H1 (cell line): Measurements from ENCODE around the gene ZNF746. TPM values are rescaled to one million over a fixed set of nuclear protein-coding genes. Genes with fewer than 3 reads are reported as not detected.

Source experiments
- CTCF ChIA-PET: fragments of 300-600 bp; sonication (Branson Sonifier 250); formaldehyde crosslinking; loops from one replicate; lab custom pipeline; 2021; ENCODE audit not compliant: partially characterized antibody; lab: Charles Lee
- POLR2A ChIA-PET: fragments of 300-600 bp; sonication (Branson Sonifier 250); formaldehyde crosslinking; loops from one replicate; lab custom pipeline; 2021; ENCODE audit warnings: inconsistent platforms; ENCODE audit not compliant: partially characterized antibody; lab: Charles Lee
- DNase-seq, 2 experiments: peaks; one replicate each; pipeline versions ENCODE4 v3.0.0 to v3.0.0-alpha.2; 2010 to 2022; ENCODE audit warnings: low spot score in 2 of 2, low read depth in 1 of 2, mixed read lengths in 1 of 2
- FAIRE-seq: peaks from 2 replicates; lab custom pipeline; 2011; peaks lifted over from hg19 to GRCh38; lab: Jason Lieb, UNC
- H2AFZ ChIP-seq: 2 replicates; pipeline ENCODE4 v1.8.1; 2012; ENCODE audit warnings: low read length, inconsistent platforms
- H2AK5ac ChIP-seq: 2 replicates; pipeline ENCODE4 v1.6.1; 2013; ENCODE audit warnings: low read depth, low read length
- H2BK120ac ChIP-seq: replicated peaks from 2 replicates; pipeline ENCODE3; 2013; ENCODE audit warnings: low read depth, low read length, inconsistent platforms
- H2BK12ac ChIP-seq: 2 replicates; pipeline ENCODE4 v1.6.1; 2013; ENCODE audit warnings: low read depth, low read length
- H2BK15ac ChIP-seq: 2 replicates; pipeline ENCODE4 v1.6.1; 2013; ENCODE audit warnings: low read length
- H2BK20ac ChIP-seq: 2 replicates; pipeline ENCODE4 v1.6.1; 2013; ENCODE audit warnings: low read length
- H2BK5ac ChIP-seq: 2 replicates; pipeline ENCODE4 v1.6.1; 2013; ENCODE audit warnings: low read depth, low read length
- H3K14ac ChIP-seq: 2 replicates; pipeline ENCODE4 v1.6.1; 2013; ENCODE audit warnings: inconsistent platforms; ENCODE audit not compliant: insufficient read length
- H3K18ac ChIP-seq: 2 replicates; pipeline ENCODE4 v1.6.1; 2013; ENCODE audit warnings: low read length; ENCODE audit errors: extremely low read depth
- H3K23ac ChIP-seq: 2 replicates; pipeline ENCODE4 v1.6.1; 2013; ENCODE audit warnings: inconsistent platforms; ENCODE audit not compliant: insufficient read length
- H3K23me2 ChIP-seq: 2 replicates; pipeline ENCODE4 v1.6.1; 2013; ENCODE audit warnings: low read depth, low read length
- H3K27ac ChIP-seq: 2 replicates; pipeline ENCODE4 v1.6.1; 2011; ENCODE audit warnings: low read depth, low read length, inconsistent platforms
- H3K27me3 ChIP-seq, 4 experiments: replicated peaks in 1 of 4; 1 replicate in 1 of 4; 2 replicates in 3 of 4; pipeline versions ENCODE4 v1.6.1 to v1.8.1; 2011 to 2013; ENCODE audit warnings: low read length in 3 of 4, mild to moderate bottlenecking in 3 of 4, inconsistent platforms in 2 of 4, mixed read lengths in 2 of 4, moderate library complexity in 1 of 4; ENCODE audit not compliant: control insufficient read depth in 3 of 4, insufficient read depth in 3 of 4; ENCODE audit errors: extremely low read depth in 1 of 4
- H3K36me3 ChIP-seq, 4 experiments: 2 replicates each; pipeline versions ENCODE4 v1.6.1 to v1.8.1; 2011 to 2013; ENCODE audit warnings: mild to moderate bottlenecking in 4 of 4, low read length in 3 of 4, moderate library complexity in 2 of 4, control low read depth in 1 of 4, inconsistent platforms in 1 of 4; ENCODE audit not compliant: insufficient read depth in 4 of 4, control insufficient read depth in 2 of 4
- H3K4ac ChIP-seq: replicated peaks from 2 replicates; pipeline ENCODE3; 2013; ENCODE audit warnings: low read length, low read depth, mixed read lengths, inconsistent platforms; ENCODE audit not compliant: insufficient read length
- H3K4me1 ChIP-seq, 4 experiments: replicated peaks in 1 of 4; 1 replicate in 1 of 4; 2 replicates in 3 of 4; pipeline versions ENCODE4 v1.6.1 to v1.8.1; 2011 to 2013; ENCODE audit warnings: low read length in 3 of 4, inconsistent platforms in 2 of 4, mixed read lengths in 1 of 4; ENCODE audit not compliant: insufficient read depth in 4 of 4, control insufficient read depth in 3 of 4
- H3K4me2 ChIP-seq, 2 experiments: 2 replicates each; pipeline versions ENCODE4 v1.6.1 to v1.8.1; 2011 to 2013; ENCODE audit warnings: low read depth in 2 of 2, low read length in 2 of 2, control low read depth in 1 of 2, inconsistent platforms in 1 of 2, mild to moderate bottlenecking in 1 of 2; ENCODE audit not compliant: insufficient read depth in 1 of 2
- H3K4me3 ChIP-seq, 4 experiments: fragments of 200-600, 300-600 bp in 1 of 4; sonication (generic), shearing (Covaris generic), sonication (Bioruptor Twin) in 1 of 4; 2 replicates each; pipeline versions ENCODE4 v1.5.1 to v1.8.1; 2011 to 2016; ENCODE audit warnings: low read length in 4 of 4, low read depth in 3 of 4, control low read depth in 2 of 4, inconsistent platforms in 2 of 4, mild to moderate bottlenecking in 2 of 4, mixed read lengths in 1 of 4, moderate library complexity in 1 of 4; ENCODE audit not compliant: insufficient read depth in 2 of 4; ENCODE audit errors: extremely low read depth in 1 of 4
- H3K56ac ChIP-seq: replicated peaks from 2 replicates; pipeline ENCODE3; 2013; ENCODE audit warnings: low read depth, mild to moderate bottlenecking, mixed read lengths, low read length, inconsistent platforms; ENCODE audit not compliant: insufficient read length
- H3K79me1 ChIP-seq: 2 replicates; pipeline ENCODE4 v1.6.1; 2013; ENCODE audit warnings: low read depth, low read length, control low read depth
- H3K79me2 ChIP-seq, 2 experiments: 2 replicates each; pipeline versions ENCODE4 v1.6.1 to v1.8.1; 2012 to 2013; ENCODE audit warnings: low read length in 2 of 2, mild to moderate bottlenecking in 2 of 2, inconsistent platforms in 1 of 2; ENCODE audit not compliant: insufficient read depth in 2 of 2, control insufficient read depth in 1 of 2
- H3K9ac ChIP-seq, 4 experiments: replicated peaks in 1 of 4; 1 replicate in 1 of 4; 2 replicates in 3 of 4; pipeline versions ENCODE4 v1.6.1 to v1.8.1; 2011 to 2013; ENCODE audit warnings: low read depth in 3 of 4, low read length in 3 of 4, control low read depth in 2 of 4, mild to moderate bottlenecking in 2 of 4, moderate library complexity in 2 of 4, inconsistent platforms in 1 of 4; ENCODE audit errors: extremely low read depth in 1 of 4
- H3K9me3 ChIP-seq, 2 experiments: 2 replicates each; pipeline versions ENCODE4 v1.6.1 to v1.8.1; 2012 to 2013; ENCODE audit warnings: mild to moderate bottlenecking in 2 of 2, moderate library complexity in 2 of 2, control low read depth in 1 of 2, inconsistent platforms in 1 of 2, low read depth in 1 of 2, low read length in 1 of 2, mixed read lengths in 1 of 2; ENCODE audit not compliant: insufficient read depth in 2 of 2
- H4K20me1 ChIP-seq, 2 experiments: replicated peaks in 1 of 2; 2 replicates each; pipeline versions ENCODE3 to v1.8.1; 2011 to 2013; ENCODE audit warnings: inconsistent platforms in 2 of 2, low read length in 2 of 2, mild to moderate bottlenecking in 1 of 2; ENCODE audit not compliant: insufficient read depth in 2 of 2, control insufficient read depth in 1 of 2
- H4K5ac ChIP-seq: 2 replicates; pipeline ENCODE4 v1.6.1; 2013; ENCODE audit warnings: low read length, low read depth, mixed read lengths, inconsistent platforms; ENCODE audit not compliant: insufficient read length
- H4K8ac ChIP-seq: 2 replicates; pipeline ENCODE4 v1.8.0; 2013; ENCODE audit warnings: mild to moderate bottlenecking, moderate library complexity, low read length, inconsistent platforms; ENCODE audit not compliant: insufficient read depth; ENCODE audit errors: extremely low read depth
- H4K91ac ChIP-seq: replicated peaks from 2 replicates; pipeline ENCODE3; 2013; ENCODE audit warnings: low read length, mixed read lengths, inconsistent platforms; ENCODE audit not compliant: insufficient read length
- BRCA1 ChIP-seq: IDR thresholded peaks from 2 replicates; pipeline ENCODE4 v1.6.1; 2012; ENCODE audit warnings: low read depth, low read length, improper control_type of control experiment
- CREB1 ChIP-seq: IDR thresholded peaks from 2 replicates; pipeline ENCODE4 v1.6.1; 2012; ENCODE audit warnings: inconsistent platforms
- EGR1 ChIP-seq: IDR thresholded peaks from 2 replicates; pipeline ENCODE4 v1.6.1; 2011; ENCODE audit warnings: low read depth, low read length, borderline replicate concordance
- EP300 ChIP-seq, 2 experiments: IDR thresholded peaks; 1 replicate in 1 of 2; 2 replicates in 1 of 2; pipeline ENCODE4 v1.6.1; 2011 to 2012; ENCODE audit warnings: low read depth in 2 of 2, low read length in 2 of 2, mild to moderate bottlenecking in 2 of 2, borderline replicate concordance in 1 of 2, inconsistent platforms in 1 of 2, moderate library complexity in 1 of 2
- JUN ChIP-seq: IDR thresholded peaks from 2 replicates; pipeline ENCODE4 v1.6.1; 2011; ENCODE audit warnings: low read depth, mild to moderate bottlenecking, improper control_type of control experiment, low read length
- KDM4A ChIP-seq: IDR thresholded peaks from one replicate; pipeline ENCODE4 v1.7.1; 2012; ENCODE audit warnings: low read depth, mild to moderate bottlenecking, moderate library complexity, low read length, inconsistent platforms; ENCODE audit not compliant: severe bottlenecking
- NANOG ChIP-seq: IDR thresholded peaks from 2 replicates; pipeline ENCODE4 v1.6.1; 2011; ENCODE audit warnings: low read length, low read depth, mild to moderate bottlenecking, inconsistent platforms; ENCODE audit not compliant: insufficient read depth, poor library complexity, severe bottlenecking
- RBBP5 ChIP-seq: IDR thresholded peaks from 2 replicates; pipeline ENCODE4 v1.7.1; 2012; ENCODE audit warnings: low read depth, mild to moderate bottlenecking, inconsistent platforms, low read length, moderate library complexity, borderline replicate concordance
- SIX5 ChIP-seq: IDR thresholded peaks from 2 replicates; pipeline ENCODE4 v1.6.1; 2011; ENCODE audit warnings: mild to moderate bottlenecking, low read depth, low read length
- SP1 ChIP-seq: IDR thresholded peaks from 2 replicates; pipeline ENCODE4 v1.6.1; 2011; ENCODE audit warnings: low read depth, low read length
- SP2 ChIP-seq: IDR thresholded peaks from 2 replicates; pipeline ENCODE4 v1.6.1; 2012; ENCODE audit warnings: mild to moderate bottlenecking, low read length, inconsistent platforms
- TCF12 ChIP-seq: IDR thresholded peaks from 2 replicates; pipeline ENCODE4 v1.6.1; 2011; ENCODE audit warnings: low read depth, mild to moderate bottlenecking, low read length
- WGBS, 2 experiments: shearing (Covaris generic) in 1 of 2; methylation state at CpG; one replicate each; pipeline versions ENCODE4 v1.1.6 to v1.1.7; 2013 to 2015; ENCODE audit warnings: low lambda C conversion rate in 2 of 2, mixed read lengths in 2 of 2, inconsistent platforms in 1 of 2, low coverage in 1 of 2, missing lambda C conversion rate in 1 of 2; ENCODE audit not compliant: insufficient replicate concordance in 2 of 2, insufficient coverage in 1 of 2, insufficient read length in 1 of 2; ENCODE audit errors: extremely low coverage in 1 of 2, missing lambda C conversion rate in 1 of 2; 5-methylcytosine and 5-hydroxymethylcytosine counted together
- polyA plus RNA-seq, 7 experiments: library from polyadenylated mRNA; depleted of rRNA in 3 of 7; stranded (reverse) in 5 of 7; unstranded in 2 of 7; fragments of >200 nt in 5 of 7; fragments of 200-250 nt in 2 of 7; gene quantifications; 1 replicate in 5 of 7; 2 replicates in 1 of 7; 4 replicates in 1 of 7; pipeline versions ENCODE4 v1.2.1 to v1.2.3, GENCODE V29; 2011 to 2013; ENCODE audit warnings: missing spikeins in 2 of 7, mixed read lengths in 2 of 7
- total RNA-seq: library from RNA; stranded (reverse); fragmentation: NEBNext Ultra II Directional; extraction: Animal tissue kit (Norgen Biotek cat#: 25700); gene quantifications from 2 replicates; pipeline ENCODE4 v1.2.1, GENCODE V29; 2021

The ZNF746 gene
- total and polyA plus RNA-seq, 2 of the 8 experiments (the other 6 are each of a cell fraction or from before 2014, with no cell fraction given): 7.5 to 15.6 TPM

DNA sequence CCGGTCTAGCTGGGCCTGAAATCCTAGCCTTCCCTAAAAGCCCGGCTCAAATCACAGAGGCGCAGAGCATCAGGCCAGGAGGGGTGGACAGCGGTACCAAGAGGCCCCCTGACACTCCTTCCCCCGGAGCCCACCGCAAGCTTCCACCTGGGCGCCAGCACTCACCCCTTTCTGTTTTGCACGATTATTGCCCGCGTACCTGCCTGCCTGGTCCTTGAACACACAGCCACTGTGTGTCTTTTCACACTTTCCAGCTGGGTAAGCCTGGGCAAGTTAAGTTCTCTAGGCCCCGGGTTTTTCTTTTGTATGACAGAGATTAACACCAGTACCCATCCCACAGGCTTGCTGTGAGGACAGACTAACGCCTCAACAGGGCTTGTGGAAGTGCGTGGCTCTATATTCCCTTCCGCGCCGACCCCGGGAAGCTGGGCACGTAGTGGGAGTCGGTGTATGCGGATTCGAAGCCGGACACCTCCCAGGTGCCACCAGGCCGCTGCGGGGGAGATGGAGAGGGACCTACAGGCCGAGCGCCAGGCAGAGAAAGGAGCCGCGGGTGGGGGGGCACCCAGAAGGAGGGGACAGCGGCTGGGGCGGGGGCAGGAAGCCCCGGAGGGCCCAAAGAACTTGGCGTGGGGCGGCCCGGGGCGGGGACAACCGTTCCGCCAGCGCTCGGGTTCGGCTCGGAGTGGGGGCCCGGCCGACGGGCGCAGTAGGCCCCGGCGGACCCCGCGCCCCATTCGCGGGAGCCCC is 792 bp downstream of the ZNF746 start:
- Histone ChIP-seq H3K27ac (no peak overlapping the region), H3K23ac (no peak overlapping the region), H2BK15ac (no peak overlapping the region), H3K79me1 (no peaks in the 10 kb centered on the region; the same call in 1 of the 2 replicates), H3K18ac (no peak overlapping the region), H3K27me3 (peaks cover 0 to 3% (median under 1%) of the 10 kb centered on the region in 4 experiments; a peak in 2 of 7 replicates), H2BK20ac (no peak overlapping the region), H4K8ac (no peak overlapping the region), H3K79me2 (peaks cover 0 to 12% of the 10 kb centered on the region in 2 experiments; a peak in 2 of 4 replicates), H4K5ac (no peak overlapping the region), H4K20me1 (peaks cover 3 to 6% of the 10 kb centered on the region in 2 experiments), H3K56ac (no peak overlapping the region), H4K91ac (no peak overlapping the region), H2BK12ac (no peak overlapping the region), H3K4me1 (no peaks in the 10 kb centered on the region; a peak in 2 of 7 replicates), H3K4me2 (peak overlapping the region; percentile 84 to 91), H2AFZ (no peak overlapping the region; the same call in 1 of the 2 replicates), H3K14ac (no peak overlapping the region), H2BK5ac (no peak overlapping the region), H3K9ac (peak overlapping the region; percentile 29 to 98 (median 61); a peak in 6 of 7 replicates), H3K23me2 (0 out of 2 replicates have a peak, but pooled peaks cover 4% of the 10 kb centered on the region), H3K4me3 (peak overlapping the region; percentile 39 to 82 (median 67)), H3K36me3 (peaks cover 5 to 15% (median 11%) of the 10 kb centered on the region in 4 experiments; a peak in 5 of 8 replicates), H2BK120ac (no peak overlapping the region), H2AK5ac (no peak overlapping the region), H3K9me3 (no peaks in the 10 kb centered on the region), H3K4ac (no peak overlapping the region)
- TF ChIP-seq RBBP5 (no peak), SP2 (no peak), SIX5 (no peak), EGR1 (no peak), SP1 (no peak), JUN (no peak), EP300 (IDR thresholded peaks at IDR 0.05; ENCODE audit: borderline replicate concordance in 1 of 2, low read depth in 2 of 2, low read length in 2 of 2) (no peak), CREB1 (no peak), KDM4A (no peak), TCF12 (no peak), BRCA1 (no peak), NANOG (no peak)
- ChIA-PET CTCF (interaction anchor here (0.5 to 2.3 kb wide), 10 partner anchors 10 to 418 kb away, joined by 3 to 12 read pairs (median 3); no protein-coding TSS in a partner anchor), POLR2A (no interaction called here)
- WGBS, 2 experiments: 25% methylated on average over 22 of the region's 51 CpGs; no CpG with 5 or more reads in 1 of the 2 experiments
- DNase-seq: peak in 1 of 2 experiments; percentile 55
- FAIRE-seq: no peak
